Loucy (cell line): ENCODE results near the gene MGAT4C.

Experiments
- CTCF ChIP-seq: fragments of 200-600 bp; sonication (generic); conservative IDR thresholded peaks from 2 replicates; pipeline ENCODE4 v1.5.1; 2014; ENCODE audit warnings: mild to moderate bottlenecking, antibody characterized with exemption, low read length
- EZH2phosphoT487 ChIP-seq: fragments of 200-600 bp; IDR thresholded peaks from 2 replicates; pipeline ENCODE4 v1.6.1; 2018; ENCODE audit warnings: antibody characterized with exemption, mild to moderate bottlenecking, moderate library complexity, borderline replicate concordance

GRCh38 chr12:86170051-86170450 lies 86.1 kb downstream of the MGAT4C start:
- TF ChIP-seq CTCF (no peak), EZH2phosphoT487 (no peak)
